HG03139 (cell line): ENCODE data around the gene MXRA5.
"Not testable (repeated sequence)": the region's sequence is repeated elsewhere in the genome, so short reads cannot be mapped to it uniquely, and the experiment has no call there.

Experiments used
- ATAC-seq: cut with Tn5 transposase; IDR thresholded peaks from one replicate; pipeline ENCODE4 v1.9.1; 2021; ENCODE audit not compliant: unreplicated experiment

Gene MXRA5

GRCh38 chrX:3326681-3327080 lies 19.8 kb downstream of the MXRA5 start:
- no peak for ATAC-seq

GRCh38 chrX:3320471-3321046 lies 25.9 kb downstream of the MXRA5 start:
- no peak for ATAC-seq

- ATAC-seq: no peak
These were observed 29.2 kb downstream of the MXRA5 start for GRCh38 chrX:3317191-3317718.

- ATAC-seq: no peak
These were observed 34.3 kb downstream of the MXRA5 start for GRCh38 chrX:3312109-3312508.

- ATAC-seq: no peak
These were observed 38.6 kb downstream of the MXRA5 start for GRCh38 chrX:3307881-3308280.

- no peak for ATAC-seq
These were observed 46.8 kb downstream of the MXRA5 start for GRCh38 chrX:3299636-3300035.

DNA sequence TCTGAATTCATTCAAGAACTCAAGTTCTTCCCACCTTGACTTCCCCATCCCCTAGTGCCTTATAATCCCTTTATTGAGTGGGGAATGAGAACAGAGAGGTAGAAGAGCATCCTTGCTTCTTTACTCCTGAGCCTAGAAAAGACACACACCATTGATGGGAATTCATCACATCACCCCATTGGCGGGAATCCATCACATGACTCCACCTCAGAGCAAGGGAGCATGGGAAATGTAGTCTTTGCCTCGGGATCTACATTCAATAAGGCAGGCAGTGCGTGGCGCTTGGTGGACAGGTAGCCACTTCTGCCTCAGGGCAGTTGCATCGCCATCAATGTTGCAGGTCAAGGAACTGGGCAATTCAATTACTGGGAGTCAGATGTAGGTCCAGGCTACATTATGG lies 50.7 kb downstream of the MXRA5 start:
- no peak for ATAC-seq

- ATAC-seq: no peak
These were observed 53.2 kb downstream of the MXRA5 start for GRCh38 chrX:3293251-3293650.

DNA sequence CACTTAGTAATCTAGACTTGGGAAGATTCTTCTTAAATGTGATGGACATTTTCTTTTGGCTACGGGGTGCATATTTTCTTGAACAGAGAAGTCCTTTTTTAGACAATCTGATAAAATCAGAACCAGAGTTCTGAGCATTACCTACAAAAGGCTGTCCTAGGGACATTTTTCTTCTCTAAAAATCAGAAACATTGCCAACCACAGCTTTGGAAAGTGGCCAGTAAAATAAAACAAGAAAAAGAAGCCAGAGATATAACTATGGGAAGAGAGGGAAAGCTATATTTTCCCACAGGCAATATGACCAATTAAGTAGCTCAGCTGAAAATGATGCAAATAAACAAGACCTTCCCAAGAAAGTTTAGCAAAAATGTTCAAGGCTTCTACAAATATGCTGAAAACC lies 55.9 kb downstream of the MXRA5 start:
- no peak for ATAC-seq

DNA sequence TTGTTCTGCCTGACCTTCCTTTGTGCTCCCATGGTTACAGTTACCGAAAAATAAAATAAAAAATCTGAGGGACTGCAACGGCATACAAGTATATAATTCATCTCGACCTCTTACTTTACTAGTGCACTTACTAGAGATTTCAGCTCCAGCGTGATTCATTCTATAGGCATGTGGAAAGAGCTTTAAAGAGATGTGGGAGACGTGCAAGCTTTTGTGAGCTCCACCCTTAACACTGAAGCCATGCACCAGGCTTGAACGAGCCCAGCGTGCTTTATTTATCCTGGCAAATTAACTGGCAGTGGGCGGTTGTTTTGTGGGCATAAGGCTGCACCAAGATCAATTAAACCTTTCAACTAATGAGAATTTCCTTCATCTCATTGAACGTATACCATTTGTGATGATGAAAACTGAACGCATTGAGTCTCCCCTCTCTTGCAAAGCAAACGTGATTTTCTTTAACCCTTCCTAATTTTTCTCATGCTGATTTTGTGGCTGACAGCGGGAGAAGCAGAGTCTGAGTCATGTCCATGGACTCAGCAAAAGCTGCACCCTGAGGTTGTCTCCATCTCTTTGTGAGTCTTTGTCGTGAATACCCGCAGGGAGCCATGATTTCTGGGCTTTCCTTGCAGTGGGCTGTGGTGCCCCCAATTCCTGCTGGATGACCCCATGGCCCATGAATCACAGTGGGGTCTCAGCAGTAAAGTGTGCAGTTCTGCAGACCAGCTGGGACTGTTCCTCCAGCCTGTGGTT lies 60.1 kb downstream of the MXRA5 start:
- no peak for ATAC-seq

- ATAC-seq: no peak
These were observed 65.7 kb downstream of the MXRA5 start for GRCh38 chrX:3280706-3281105.

DNA sequence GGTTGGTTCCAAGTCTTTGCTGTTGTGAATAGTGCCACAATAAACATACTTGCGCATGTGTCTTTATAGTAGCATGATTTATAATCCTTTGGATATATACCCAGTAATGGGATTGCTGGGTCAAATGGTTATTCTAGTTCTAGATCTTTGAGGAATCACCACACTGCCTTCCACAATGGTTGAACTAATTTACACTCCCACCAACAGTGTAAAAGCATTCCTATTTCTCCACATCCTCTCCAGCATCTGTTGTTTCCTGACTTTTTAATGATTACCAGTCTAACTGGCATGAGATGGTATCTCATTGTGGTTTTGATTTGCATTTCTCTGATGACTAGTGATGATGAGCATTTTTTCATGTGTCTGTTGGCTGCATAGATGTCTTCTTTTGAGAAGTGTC lies 72.8 kb downstream of the MXRA5 start:
- ATAC-seq: not testable (repeated sequence)

DNA sequence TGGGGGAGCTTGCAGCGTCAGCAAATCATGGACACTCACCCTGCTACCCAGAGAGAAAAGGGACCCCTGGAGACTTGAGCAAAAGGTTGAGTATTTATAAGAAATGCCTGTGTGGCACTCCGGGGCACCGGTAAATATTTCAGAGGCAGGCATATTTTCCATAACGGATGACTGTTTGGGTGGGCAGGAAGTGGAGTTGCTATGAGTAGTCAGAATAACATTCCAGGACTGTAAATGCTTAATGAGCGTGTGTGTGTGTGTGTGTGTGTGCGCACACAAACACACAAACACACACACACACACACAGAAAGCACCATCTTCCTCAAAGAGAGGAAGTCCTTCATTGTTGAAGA lies 74.6 kb downstream of the MXRA5 start:
- ATAC-seq: no peak

DNA sequence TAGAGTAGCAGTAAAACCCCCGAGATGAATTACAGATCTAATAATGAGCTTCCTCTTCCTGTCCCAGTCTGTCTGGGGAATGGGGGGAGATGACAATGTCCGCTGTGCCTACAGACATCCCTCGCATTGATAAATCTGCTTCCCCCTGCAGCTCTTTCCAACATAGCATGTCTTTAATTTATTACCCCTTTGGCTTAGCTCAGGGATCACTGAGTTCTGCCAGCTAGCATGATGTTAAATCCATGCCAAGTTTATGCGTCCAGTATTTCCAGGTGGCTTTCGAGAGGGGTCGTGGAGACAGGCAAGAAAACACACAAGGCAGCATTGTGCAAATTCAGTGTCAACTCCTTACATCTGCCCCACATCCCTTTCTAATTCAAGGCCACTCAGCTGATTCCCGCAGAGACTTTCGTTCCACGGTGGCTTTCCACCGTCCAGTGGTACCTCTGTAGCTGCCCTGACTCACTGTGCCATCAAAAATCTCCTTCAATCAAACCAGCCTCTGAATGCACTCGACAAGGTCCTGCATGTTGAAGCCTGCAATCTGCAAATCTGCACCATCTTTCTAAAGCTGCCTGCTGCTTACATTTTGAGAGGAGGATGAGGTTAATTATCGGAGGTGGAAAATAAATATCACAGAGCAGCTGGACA lies 75.1 kb downstream of the MXRA5 start:
- ATAC-seq: no peak

DNA sequence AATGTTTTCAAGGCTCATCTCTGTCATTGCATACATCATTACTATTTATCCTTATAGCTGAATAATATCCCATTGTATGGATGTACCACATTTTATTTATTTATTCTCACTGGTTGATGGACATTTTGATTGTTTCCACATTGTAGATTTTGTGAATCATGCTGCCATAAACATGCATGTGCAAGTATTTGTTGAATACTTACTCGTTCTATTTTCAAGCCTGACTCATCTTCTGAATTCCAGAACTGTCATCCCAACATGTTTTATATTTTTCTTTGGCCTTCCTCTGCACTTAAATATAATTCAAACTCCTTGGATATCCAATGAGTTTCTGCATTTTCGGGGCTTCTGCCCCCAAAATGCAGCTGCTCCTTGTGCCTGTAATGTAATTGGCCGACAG lies 77.6 kb downstream of the MXRA5 start:
- no peak for ATAC-seq

- ATAC-seq: no peak
These were observed 82.7 kb downstream of the MXRA5 start for GRCh38 chrX:3263681-3264126.

DNA sequence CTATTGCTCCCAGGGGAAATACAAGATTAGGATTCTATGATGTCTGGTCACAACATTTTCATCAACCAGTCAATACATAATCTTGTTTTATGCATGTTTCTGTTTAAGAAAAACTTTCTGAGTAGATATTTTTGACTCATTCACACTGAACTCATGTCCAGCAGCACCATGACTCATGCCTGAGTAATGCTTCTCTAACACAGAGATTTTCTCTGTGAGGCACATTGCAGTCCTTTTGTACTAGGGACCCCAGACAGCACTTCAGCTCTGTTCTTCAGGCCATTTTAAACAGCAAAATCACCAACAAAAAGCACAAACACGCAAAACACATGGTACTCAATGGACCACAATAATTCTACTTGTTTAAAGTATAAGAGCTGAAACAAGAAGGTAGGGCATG lies 83.6 kb downstream of the MXRA5 start:
- ATAC-seq: no peak
